Activated CD8-positive, alpha-beta T cell treated with anti-CD3 and anti-CD28 coated beads for 36 hours (primary cell): ENCODE results near the gene SMCHD1. TPM values are rescaled to one million over a fixed set of nuclear protein-coding genes. Genes with fewer than 3 reads are reported as not detected.

ENCODE experiments used
- ATAC-seq: fragments of 200-7000 bp; cut with Tn5 transposase; one replicate; pipeline ENCODE4 v1.10.0; 2021; ENCODE audit warnings: mild to moderate bottlenecking, moderate library complexity
- CTCF ChIA-PET: fragments of 350-600 bp; sonication (Branson Sonifier 250); formaldehyde crosslinking; loops from one replicate; lab custom pipeline; 2021; ENCODE audit warnings: antibody characterized with exemption; lab: Charles Lee
- POLR2A ChIA-PET: fragments of 350-600 bp; sonication (Branson Sonifier 250); formaldehyde crosslinking; loops from one replicate; lab custom pipeline; 2021; ENCODE audit warnings: antibody characterized with exemption; lab: Charles Lee
- DNase-seq: peaks from one replicate; pipeline ENCODE4 v3.0.0-alpha.2; 2020
- H3K27ac Mint-ChIP-seq: one replicate; pipeline ENCODE4 v1.8.0; 2021; ENCODE audit warnings: mild to moderate bottlenecking, mixed read lengths
- H3K27me3 Mint-ChIP-seq: one replicate; pipeline ENCODE4 v1.8.0; 2021; ENCODE audit warnings: mixed read lengths
- H3K36me3 Mint-ChIP-seq: one replicate; pipeline ENCODE4 v1.8.0; 2021; ENCODE audit warnings: low read depth, mixed read lengths
- H3K4me1 Mint-ChIP-seq: one replicate; pipeline ENCODE4 v1.8.0; 2021; ENCODE audit warnings: low read depth, mixed read lengths
- H3K4me3 Mint-ChIP-seq: one replicate; pipeline ENCODE4 v1.8.0; 2021; ENCODE audit warnings: mild to moderate bottlenecking, moderate library complexity, mixed read lengths
- H3K9me3 Mint-ChIP-seq: one replicate; pipeline ENCODE4 v1.8.0; 2021; ENCODE audit warnings: mixed read lengths
- intact Hi-C: fragments of 100-400 bp; cut with micrococcal nuclease; formaldehyde crosslinking; loops from one replicate; pipeline ENCODE4 v1.10.0; 2022
- total RNA-seq, 2 experiments: library from RNA; stranded (reverse); gene quantifications; one replicate each; pipeline ENCODE4 v1.2.3, GENCODE V29; 2021
- TF ChIP-seq, protein P1 (sequence below): fragments of 200-600 bp; IDR thresholded peaks from one replicate; pipeline ENCODE4 v1.8.0; 2022; ENCODE audit warnings: antibody characterized with exemption, mild to moderate bottlenecking

Gene SMCHD1
- total RNA-seq, 2 experiments from 2014 or later: 97.4 to 98.9 TPM

DNA sequence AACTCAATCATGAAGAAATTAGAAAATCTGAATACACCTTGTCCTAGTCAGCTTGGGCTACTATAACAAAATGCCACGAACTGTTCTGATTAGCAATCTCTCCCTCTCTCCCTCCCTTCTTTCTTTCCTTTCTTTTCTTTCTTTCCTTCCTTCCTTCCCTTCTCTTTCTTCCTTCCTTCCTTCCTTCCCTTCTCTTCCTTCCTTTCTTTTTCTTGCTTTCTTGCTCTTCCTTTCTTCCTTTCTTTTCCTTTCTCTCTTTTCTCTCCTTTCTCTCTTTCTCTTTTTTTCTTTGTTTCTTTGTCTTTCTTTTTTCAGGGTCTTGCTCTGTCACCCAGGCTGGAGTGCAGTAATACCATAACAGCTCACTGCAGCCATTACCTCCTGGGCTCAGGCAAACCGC lies 167.7 kb downstream of the SMCHD1 start:
- Mint-ChIP-seq H3K4me3 (no peak overlapping the region), H3K27me3 (no peaks in the 10 kb centered on the region), H3K4me1 (no peaks in the 10 kb centered on the region), H3K9me3 (peaks cover 3% of the 10 kb centered on the region), H3K36me3 (no peaks in the 10 kb centered on the region), H3K27ac (no peak overlapping the region)
- ATAC-seq: no peak
- ChIA-PET POLR2A (interaction anchor here (1.0 kb wide), 1 partner anchor 25 kb away, joined by 3 read pairs; no protein-coding TSS in a partner anchor), CTCF (no interaction called here)
- DNase-seq: no peak
- intact Hi-C loops: no loop called here
- TF ChIP-seq, protein P1, sequence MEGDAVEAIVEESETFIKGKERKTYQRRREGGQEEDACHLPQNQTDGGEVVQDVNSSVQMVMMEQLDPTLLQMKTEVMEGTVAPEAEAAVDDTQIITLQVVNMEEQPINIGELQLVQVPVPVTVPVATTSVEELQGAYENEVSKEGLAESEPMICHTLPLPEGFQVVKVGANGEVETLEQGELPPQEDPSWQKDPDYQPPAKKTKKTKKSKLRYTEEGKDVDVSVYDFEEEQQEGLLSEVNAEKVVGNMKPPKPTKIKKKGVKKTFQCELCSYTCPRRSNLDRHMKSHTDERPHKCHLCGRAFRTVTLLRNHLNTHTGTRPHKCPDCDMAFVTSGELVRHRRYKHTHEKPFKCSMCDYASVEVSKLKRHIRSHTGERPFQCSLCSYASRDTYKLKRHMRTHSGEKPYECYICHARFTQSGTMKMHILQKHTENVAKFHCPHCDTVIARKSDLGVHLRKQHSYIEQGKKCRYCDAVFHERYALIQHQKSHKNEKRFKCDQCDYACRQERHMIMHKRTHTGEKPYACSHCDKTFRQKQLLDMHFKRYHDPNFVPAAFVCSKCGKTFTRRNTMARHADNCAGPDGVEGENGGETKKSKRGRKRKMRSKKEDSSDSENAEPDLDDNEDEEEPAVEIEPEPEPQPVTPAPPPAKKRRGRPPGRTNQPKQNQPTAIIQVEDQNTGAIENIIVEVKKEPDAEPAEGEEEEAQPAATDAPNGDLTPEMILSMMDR: peak; percentile 14

DNA sequence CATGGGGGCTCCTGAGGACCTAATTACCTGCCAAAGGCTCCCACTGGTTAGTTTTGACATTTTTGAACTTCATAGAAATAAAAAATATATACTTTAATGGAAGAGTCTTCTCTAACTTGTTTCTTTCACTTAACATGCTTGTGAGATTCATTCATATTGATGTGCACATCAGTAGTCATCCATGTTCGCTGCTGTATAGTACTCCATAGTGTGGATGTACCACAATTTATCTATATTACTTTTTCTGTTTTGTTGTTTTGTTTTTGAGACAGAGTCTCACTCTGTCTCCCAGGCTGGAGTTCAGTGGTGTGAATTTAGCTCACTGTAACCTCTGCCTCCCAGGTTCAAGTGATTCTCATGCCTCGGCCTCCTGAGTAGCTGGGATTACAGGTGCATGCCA lies 168.4 kb downstream of the SMCHD1 start:
- no peak for ATAC-seq

DNA sequence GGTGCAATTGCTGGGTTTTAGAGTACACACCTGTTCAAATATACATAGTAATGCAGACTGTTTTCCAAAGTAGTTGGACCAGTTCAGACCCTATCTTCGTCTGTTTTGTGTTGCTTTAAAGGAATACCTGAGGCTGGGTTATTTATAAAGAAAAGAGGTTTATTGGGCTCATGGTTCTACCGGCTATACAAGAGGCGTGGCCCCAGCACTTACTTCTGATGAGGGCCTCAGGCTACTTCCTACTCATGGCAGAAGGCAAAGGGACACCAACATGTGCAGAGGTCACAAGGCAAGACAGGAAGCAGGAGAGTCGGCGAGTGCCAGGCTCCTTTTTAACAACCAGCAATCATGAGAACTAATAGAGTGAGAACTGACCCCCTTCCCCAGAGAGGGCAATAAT lies 169.3 kb downstream of the SMCHD1 start:
- no peaks in the 10 kb centered on the region for H3K27me3 Mint-ChIP-seq
- DNase-seq: no peak
- no peak overlapping the region for H3K4me3 Mint-ChIP-seq
- H3K27ac Mint-ChIP-seq: no peak overlapping the region
- no peaks in the 10 kb centered on the region for H3K4me1 Mint-ChIP-seq
- intact Hi-C loops: no loop called here
- TF ChIP-seq, protein P1: no peak
- POLR2A ChIA-PET: no interaction called here
- peaks cover 3% of the 10 kb centered on the region for H3K9me3 Mint-ChIP-seq
- CTCF ChIA-PET: no interaction called here
- no peaks in the 10 kb centered on the region for H3K36me3 Mint-ChIP-seq
- no peak for ATAC-seq

More for the DNA sequence above, 168.4 kb downstream of the SMCHD1 start:
- no peaks in the 10 kb centered on the region for H3K4me1 Mint-ChIP-seq
- H3K9me3 Mint-ChIP-seq: peaks cover 3% of the 10 kb centered on the region
- H3K36me3 Mint-ChIP-seq: no peaks in the 10 kb centered on the region
- H3K4me3 Mint-ChIP-seq: no peak overlapping the region
- H3K27me3 Mint-ChIP-seq: no peaks in the 10 kb centered on the region
- TF ChIP-seq, protein P1: no peak
- no peak overlapping the region for H3K27ac Mint-ChIP-seq
- no peak for DNase-seq
- ChIA-PET CTCF (no interaction called here), POLR2A (no interaction called here)
- intact Hi-C loops: no loop called here

DNA sequence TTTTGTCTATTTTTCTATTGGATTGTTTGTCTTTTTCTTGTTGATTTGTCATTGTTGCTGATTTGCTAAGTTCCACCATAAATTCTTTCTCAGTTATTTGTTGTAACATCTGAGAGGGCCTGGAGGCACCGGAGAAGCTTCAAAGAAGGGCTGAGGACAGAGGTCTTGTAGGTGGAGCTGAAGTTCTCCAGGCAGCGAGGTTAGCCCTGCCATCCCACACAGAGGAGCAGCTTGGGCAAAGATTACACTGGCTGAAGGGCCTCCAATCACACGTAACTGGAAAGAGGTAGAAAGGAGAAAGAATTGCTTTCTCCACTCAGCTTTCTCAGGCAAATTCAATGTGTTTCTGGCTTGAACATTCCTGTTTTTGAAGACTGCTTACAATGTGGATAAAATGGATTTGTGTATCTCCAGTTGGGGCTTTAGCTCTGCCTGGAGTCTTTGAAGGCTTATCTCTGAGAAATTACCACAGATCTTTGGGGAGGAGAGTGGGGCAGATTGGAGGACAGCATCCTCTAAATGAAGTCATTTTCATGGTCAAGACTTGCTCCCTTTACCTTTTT lies 170.2 kb downstream of the SMCHD1 start:
- CTCF ChIA-PET: no interaction called here
- ATAC-seq (no peak), DNase-seq (no peak)
- intact Hi-C loops: no loop called here
- no peaks in the 10 kb centered on the region for H3K36me3 Mint-ChIP-seq
- no peaks in the 10 kb centered on the region for H3K27me3 Mint-ChIP-seq
- H3K9me3 Mint-ChIP-seq: peaks cover 3% of the 10 kb centered on the region
- TF ChIP-seq, protein P1: no peak
- no peak overlapping the region for H3K27ac Mint-ChIP-seq
- H3K4me1 Mint-ChIP-seq: no peaks in the 10 kb centered on the region
- POLR2A ChIA-PET: interaction anchor here (0.8 kb wide), 1 partner anchor 10 kb away, joined by 3 read pairs; no protein-coding TSS in a partner anchor
- no peak overlapping the region for H3K4me3 Mint-ChIP-seq

DNA sequence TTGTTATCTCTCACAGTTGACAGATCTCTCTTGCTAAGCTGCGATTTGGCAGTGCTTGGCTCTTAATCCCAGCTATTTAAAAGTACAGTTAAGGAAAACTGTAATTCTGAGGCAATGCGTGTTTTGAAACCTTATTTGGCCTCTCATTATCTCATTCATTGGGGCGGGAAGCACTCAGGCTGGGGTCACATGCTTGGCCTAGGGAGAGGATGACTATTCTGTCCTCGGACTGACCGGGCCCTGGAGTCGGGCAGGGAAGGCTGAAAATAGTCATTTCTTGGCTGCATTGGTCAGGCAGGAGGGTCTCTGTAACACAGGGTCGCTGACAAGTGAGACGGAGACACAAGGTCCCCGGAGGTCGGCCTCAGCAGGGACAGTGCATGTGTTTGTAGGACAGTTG lies 171.1 kb downstream of the SMCHD1 start:
- TF ChIP-seq, protein P1: no peak
- DNase-seq (no peak), ATAC-seq (no peak)
- no peaks in the 10 kb centered on the region for H3K27me3 Mint-ChIP-seq
- CTCF ChIA-PET: interaction anchor here (0.7 kb wide), 1 partner anchor 996 kb away, joined by 3 read pairs; no protein-coding TSS in a partner anchor
- no peaks in the 10 kb centered on the region for H3K36me3 Mint-ChIP-seq
- no peak overlapping the region for H3K27ac Mint-ChIP-seq
- POLR2A ChIA-PET: no interaction called here
- H3K9me3 Mint-ChIP-seq: peaks cover 3% of the 10 kb centered on the region
- H3K4me1 Mint-ChIP-seq: no peaks in the 10 kb centered on the region
- H3K4me3 Mint-ChIP-seq: no peak overlapping the region
- intact Hi-C loops: no loop called here
